Measurements from ENCODE around the gene STEAP1B.

GRCh38 chr7:22380333-22380732, 119.7 kb downstream of the STEAP1B start:
- TF ChIP-seq CTCF (IDR thresholded peaks at IDR 0.05) (no peak), POLR2A (IDR thresholded peaks at IDR 0.05; ENCODE audit: low read depth) (no peak), POLR2AphosphoS5 (IDR thresholded peaks at IDR 0.05) (no peak), EP300 (IDR thresholded peaks at IDR 0.05) (no peak)

Measured in esophagus muscularis mucosa (tissue), 4 donors.